ENCODE measurements around the gene LRRC4B. TPM values are rescaled to one million over a fixed set of nuclear protein-coding genes. Genes with fewer than 3 reads are reported as not detected.

Gene LRRC4B
- total RNA-seq, 2 donors from 2014 or later, result 0.58 TPM; not detected in 1

DNA sequence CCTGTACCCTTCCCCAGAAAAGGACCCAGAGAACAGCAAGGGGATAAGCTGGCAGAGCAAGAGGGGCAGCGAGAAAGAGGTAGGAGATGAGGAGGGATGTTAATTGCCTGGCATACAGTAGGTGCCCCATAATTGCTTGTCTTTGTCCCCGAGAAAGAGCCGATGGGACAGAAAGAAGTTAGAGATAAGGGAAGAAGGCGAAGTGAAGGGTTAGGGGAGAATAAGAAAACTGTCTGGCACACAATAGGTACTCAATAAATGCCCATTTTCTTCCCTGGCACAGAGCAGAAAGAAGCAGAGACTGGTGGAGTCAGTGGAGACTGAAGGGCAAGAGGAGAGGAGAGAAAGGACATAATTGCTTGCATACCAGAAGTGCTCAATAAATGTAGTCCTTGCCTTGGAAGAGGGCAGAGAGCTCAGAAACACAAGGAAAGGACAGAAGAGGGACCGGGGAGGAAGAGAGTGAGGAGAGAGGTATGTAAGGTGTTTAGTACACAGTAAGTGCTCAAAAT lies 73.2 kb downstream of the LRRC4B start:
- ATAC-seq (replicated peaks in 1 of 2), result no peak
- Mint-ChIP-seq H3K27ac (no peak overlapping the region), H3K4me3 (no peak overlapping the region), H3K36me3 (ENCODE audit: insufficient read depth in 2 of 2) (no peaks in the 10 kb centered on the region), H3K9me3 (no peaks in the 10 kb centered on the region), H3K4me1 (ENCODE audit: low read depth) (peaks cover 13% of the 10 kb centered on the region), H3K27me3 (ENCODE audit: low read depth) (peaks cover 12% of the 10 kb centered on the region)
- DNase-seq, result no peak

- DNase-seq (no peak), ATAC-seq (replicated peaks in 1 of 2) (no peak)
- no peaks in the 10 kb centered on the region for H3K9me3 Mint-ChIP-seq
- no peak overlapping the region for H3K27ac Mint-ChIP-seq
- H3K27me3 Mint-ChIP-seq (ENCODE audit: low read depth), result peaks cover 12% of the 10 kb centered on the region
- H3K4me3 Mint-ChIP-seq, result no peak overlapping the region
- no peaks in the 10 kb centered on the region for H3K36me3 Mint-ChIP-seq (ENCODE audit: insufficient read depth in 2 of 2)
- H3K4me1 Mint-ChIP-seq (ENCODE audit: low read depth), result peaks cover 13% of the 10 kb centered on the region
These were observed 73.8 kb downstream of the LRRC4B start for GRCh38 chr19:50494186-50495019.

DNA sequence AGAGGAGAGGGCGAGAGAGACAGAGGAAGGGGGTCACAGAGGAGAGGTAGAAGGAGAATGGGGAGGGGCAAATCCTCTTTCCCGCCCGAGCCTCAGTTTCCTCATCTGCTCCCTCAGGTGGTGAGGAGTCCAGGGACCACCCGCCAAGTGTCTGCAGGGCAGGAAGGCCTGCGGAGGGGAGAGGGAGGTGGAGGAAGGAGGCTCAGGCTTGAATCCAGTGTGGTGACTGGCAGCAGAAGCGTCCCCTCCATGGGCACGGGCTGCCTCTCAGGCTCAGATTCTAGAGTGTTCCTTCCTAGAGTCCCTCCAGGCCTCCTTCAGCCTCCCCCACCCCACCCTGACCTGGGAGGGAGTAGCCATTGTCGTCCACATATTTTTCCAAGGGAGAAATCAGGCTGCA lies 75.1 kb downstream of the LRRC4B start:
- DNase-seq (no peak), ATAC-seq (replicated peaks in 1 of 2) (no peak)
- Mint-ChIP-seq H3K27ac (no peak overlapping the region), H3K4me3 (no peak overlapping the region), H3K4me1 (ENCODE audit: low read depth) (peaks cover 13% of the 10 kb centered on the region), H3K27me3 (ENCODE audit: low read depth) (peaks cover 12% of the 10 kb centered on the region), H3K9me3 (no peaks in the 10 kb centered on the region), H3K36me3 (ENCODE audit: insufficient read depth in 2 of 2) (no peaks in the 10 kb centered on the region)

- H3K36me3 Mint-ChIP-seq (ENCODE audit: insufficient read depth in 2 of 2), result no peaks in the 10 kb centered on the region
- peaks cover 12% of the 10 kb centered on the region for H3K27me3 Mint-ChIP-seq (ENCODE audit: low read depth)
- H3K27ac Mint-ChIP-seq, result peak overlapping the region; percentile 58
- no peaks in the 10 kb centered on the region for H3K9me3 Mint-ChIP-seq
- ATAC-seq (replicated peaks in 1 of 2) (peak; percentile 86 to 93), DNase-seq (peak; percentile 40 to 56)
- H3K4me1 Mint-ChIP-seq (ENCODE audit: low read depth), result peaks cover 19% of the 10 kb centered on the region
- H3K4me3 Mint-ChIP-seq, result peak overlapping the region; percentile 19 to 52
These were observed 75.8 kb downstream of the LRRC4B start for GRCh38 chr19:50492303-50493052.

- Mint-ChIP-seq H3K4me1 (ENCODE audit: low read depth) (peaks cover 29% of the 10 kb centered on the region), H3K27ac (no peak overlapping the region), H3K36me3 (ENCODE audit: insufficient read depth in 2 of 2) (peaks cover 0 to 5% of the 10 kb centered on the region in 2 donors), H3K27me3 (ENCODE audit: low read depth) (peaks cover 12% of the 10 kb centered on the region), H3K4me3 (no peak overlapping the region), H3K9me3 (no peaks in the 10 kb centered on the region)
- DNase-seq, result no peak
- ATAC-seq (replicated peaks in 1 of 2), result no peak
These were observed 77.2 kb downstream of the LRRC4B start for GRCh38 chr19:50490991-50491472.

GRCh38 chr19:50490411-50490811 lies 77.8 kb downstream of the LRRC4B start:
- no peak for ATAC-seq (replicated peaks in 1 of 2)
- no peak overlapping the region for H3K4me3 Mint-ChIP-seq
- peaks cover 0 to under 1% of the 10 kb centered on the region in 2 donors for H3K9me3 Mint-ChIP-seq
- H3K27me3 Mint-ChIP-seq (ENCODE audit: low read depth), result peaks cover 12% of the 10 kb centered on the region
- no peak for DNase-seq
- peaks cover 29% of the 10 kb centered on the region for H3K4me1 Mint-ChIP-seq (ENCODE audit: low read depth)
- H3K36me3 Mint-ChIP-seq (ENCODE audit: insufficient read depth in 2 of 2), result peaks cover under 1 to 9% of the 10 kb centered on the region in 2 donors
- no peak overlapping the region for H3K27ac Mint-ChIP-seq

DNA sequence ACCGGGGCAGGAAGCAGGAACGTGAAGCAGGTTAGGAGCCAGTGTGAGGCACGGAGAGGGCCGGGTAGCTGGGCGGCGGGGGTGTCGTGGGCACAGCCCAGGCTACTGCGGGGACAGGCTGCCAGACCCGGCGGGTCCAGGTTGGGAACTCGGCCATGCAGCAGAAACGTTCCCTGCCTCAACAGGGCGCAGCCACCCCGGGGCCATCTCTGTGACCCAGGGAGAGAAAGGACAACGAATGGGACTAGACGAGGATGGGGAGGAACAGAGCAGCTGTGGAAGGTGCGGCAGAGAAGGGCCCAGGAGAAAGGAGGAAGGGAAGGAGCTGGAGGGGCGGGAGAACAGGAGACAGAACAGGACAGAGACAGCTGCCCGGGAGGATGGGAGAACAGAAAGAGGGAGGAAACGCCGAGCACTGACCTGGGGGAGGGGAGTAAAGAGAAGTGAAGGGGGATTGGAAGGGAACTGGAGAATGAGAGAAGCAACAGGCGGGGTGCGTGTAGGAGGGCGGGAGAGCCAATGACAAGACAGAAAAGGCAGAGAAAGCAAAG lies 78.7 kb downstream of the LRRC4B start:
- H3K4me1 Mint-ChIP-seq (ENCODE audit: low read depth), result peaks cover 29% of the 10 kb centered on the region
- ATAC-seq (replicated peaks in 1 of 2) (no peak), DNase-seq (no peak)
- H3K36me3 Mint-ChIP-seq (ENCODE audit: insufficient read depth in 2 of 2), result peaks cover 2 to 13% of the 10 kb centered on the region in 2 donors
- no peak overlapping the region for H3K4me3 Mint-ChIP-seq
- H3K27me3 Mint-ChIP-seq (ENCODE audit: low read depth), result peaks cover 12% of the 10 kb centered on the region
- peaks cover 0 to 2% of the 10 kb centered on the region in 2 donors for H3K9me3 Mint-ChIP-seq
- no peak overlapping the region for H3K27ac Mint-ChIP-seq

DNA sequence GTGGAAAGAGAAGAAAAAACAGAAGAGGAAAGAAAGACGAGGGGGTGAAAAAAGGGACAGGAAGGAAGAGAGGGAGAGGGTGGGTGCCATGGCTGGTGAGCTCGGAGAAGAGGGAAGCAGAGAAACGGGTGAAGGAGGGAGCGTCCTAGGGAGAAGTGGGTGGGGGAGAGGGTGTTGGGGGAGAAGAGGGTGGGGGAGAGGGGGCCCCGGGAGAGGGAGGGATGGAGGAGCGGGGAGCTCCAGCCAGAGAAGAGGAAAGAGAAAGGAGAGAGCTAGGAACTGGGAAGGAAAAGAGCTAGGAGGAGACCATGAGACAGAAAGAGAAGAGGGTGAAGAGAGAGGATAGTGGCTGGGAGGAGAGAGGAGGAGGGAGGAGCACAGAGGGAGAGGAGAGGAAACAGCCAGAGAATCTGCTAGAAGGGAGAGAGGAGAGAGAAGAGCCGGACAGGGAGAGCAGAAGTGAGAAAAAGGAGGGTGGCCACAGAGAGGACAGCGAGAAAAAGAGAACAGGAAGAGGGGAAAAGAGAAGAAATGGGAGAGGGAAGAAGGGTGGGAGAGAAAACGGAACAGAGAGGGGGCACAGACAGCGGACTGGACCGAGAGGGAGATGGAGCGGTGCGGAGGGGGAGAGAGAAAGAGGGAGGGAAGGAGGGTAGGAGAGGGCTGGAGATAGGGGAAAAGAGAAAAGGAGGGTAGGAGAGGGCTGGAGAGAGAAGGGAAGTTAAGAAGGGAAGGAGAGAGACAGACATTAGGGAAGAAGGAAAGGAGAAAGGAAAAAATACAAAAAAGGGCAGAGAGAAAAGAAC lies 79.6 kb downstream of the LRRC4B start:
- Mint-ChIP-seq H3K9me3 (peaks cover 0 to 2% of the 10 kb centered on the region in 2 donors), H3K4me1 (ENCODE audit: low read depth) (peaks cover 29% of the 10 kb centered on the region), H3K27ac (no peak overlapping the region), H3K27me3 (ENCODE audit: low read depth) (peaks cover 12% of the 10 kb centered on the region), H3K4me3 (no peak overlapping the region), H3K36me3 (ENCODE audit: insufficient read depth in 2 of 2) (peaks cover 2 to 13% of the 10 kb centered on the region in 2 donors)
- ATAC-seq (replicated peaks in 1 of 2), result no peak
- DNase-seq, result no peak

GRCh38 chr19:50486823-50487515 lies 81.3 kb downstream of the LRRC4B start:
- H3K9me3 Mint-ChIP-seq, result peaks cover 0 to 2% of the 10 kb centered on the region in 2 donors
- H3K27me3 Mint-ChIP-seq (ENCODE audit: low read depth), result peaks cover 7% of the 10 kb centered on the region
- ATAC-seq (replicated peaks in 1 of 2) (no peak), DNase-seq (peak; percentile 66 to 70)
- peaks cover 23% of the 10 kb centered on the region for H3K4me1 Mint-ChIP-seq (ENCODE audit: low read depth)
- peaks cover 3 to 14% of the 10 kb centered on the region in 2 donors for H3K36me3 Mint-ChIP-seq (ENCODE audit: insufficient read depth in 2 of 2)
- no peak overlapping the region for H3K27ac Mint-ChIP-seq
- H3K4me3 Mint-ChIP-seq, result no peak overlapping the region

DNA sequence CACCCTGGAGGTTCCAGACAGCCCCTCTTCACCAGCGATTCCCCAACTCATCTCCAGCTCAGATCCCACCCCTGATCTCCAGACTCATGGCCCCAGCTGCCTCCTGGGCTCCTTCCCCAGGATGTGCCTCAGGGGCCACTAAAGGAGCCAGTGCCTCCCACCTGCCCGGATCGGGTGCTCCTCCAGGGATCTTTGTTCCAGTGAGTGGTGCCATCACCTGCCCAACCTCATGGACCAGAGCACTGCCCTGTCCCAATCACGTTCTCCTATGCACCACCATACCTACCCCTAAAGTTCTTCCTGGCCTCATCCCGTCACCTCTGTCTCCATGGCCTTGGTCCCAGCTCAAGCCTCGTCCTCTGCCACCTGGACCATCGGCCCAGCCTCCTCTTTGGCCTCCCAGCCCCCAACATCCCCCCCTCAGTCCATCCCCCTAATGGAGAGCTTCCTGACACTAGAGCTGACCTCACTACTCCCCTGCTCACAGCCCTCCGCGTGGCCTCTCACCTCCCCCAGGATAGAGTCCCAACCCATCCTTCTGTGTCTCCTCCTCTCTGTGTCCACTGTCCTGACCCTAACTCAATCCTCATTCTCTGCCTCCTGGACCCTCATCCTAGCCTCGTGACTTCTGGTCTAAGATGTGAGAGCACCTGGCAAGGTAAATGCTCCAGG lies 82.8 kb downstream of the LRRC4B start:
- ATAC-seq (replicated peaks in 1 of 2), result no peak
- Mint-ChIP-seq H3K36me3 (ENCODE audit: insufficient read depth in 2 of 2) (peaks cover 4 to 14% of the 10 kb centered on the region in 2 donors), H3K27me3 (ENCODE audit: low read depth) (no peaks in the 10 kb centered on the region), H3K4me3 (no peak overlapping the region), H3K27ac (no peak overlapping the region), H3K9me3 (peaks cover 0 to 2% of the 10 kb centered on the region in 2 donors), H3K4me1 (ENCODE audit: low read depth) (peaks cover 16% of the 10 kb centered on the region)
- DNase-seq, result no peak

DNA sequence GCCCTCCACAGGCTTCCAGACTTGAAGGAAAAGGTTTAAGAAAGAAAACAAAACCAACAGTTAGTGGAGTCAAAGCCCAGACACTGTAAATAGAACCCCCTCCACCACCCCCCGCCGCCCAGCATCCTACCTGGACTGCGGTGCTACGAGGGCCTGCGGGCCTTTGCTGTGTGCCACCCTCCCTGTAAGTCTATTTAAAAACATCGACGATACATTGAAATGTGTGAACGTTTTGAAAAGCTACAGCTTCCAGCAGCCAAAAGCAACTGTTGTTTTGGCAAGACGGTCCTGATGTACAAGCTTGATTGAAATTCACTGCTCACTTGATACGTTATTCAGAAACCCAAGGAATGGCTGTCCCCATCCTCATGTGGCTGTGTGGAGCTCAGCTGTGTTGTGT lies 85.3 kb downstream of the LRRC4B start:
- ATAC-seq (replicated peaks in 1 of 2) (no peak), DNase-seq (no peak)
- Mint-ChIP-seq H3K4me3 (no peak overlapping the region), H3K27me3 (ENCODE audit: low read depth) (no peaks in the 10 kb centered on the region), H3K4me1 (ENCODE audit: low read depth) (peaks cover 21% of the 10 kb centered on the region), H3K27ac (no peak overlapping the region), H3K36me3 (ENCODE audit: insufficient read depth in 2 of 2) (peaks cover 7 to 14% of the 10 kb centered on the region in 2 donors), H3K9me3 (peaks cover 0 to 2% of the 10 kb centered on the region in 2 donors)

All from activated T-cell treated with anti-CD3 and anti-CD28 coated beads, Interleukin-2, amount 50 U/mL, for 72 hours (primary cell).